GM21526 (cell line): Measurements from ENCODE around the gene FAM234A.

ENCODE experiments used
- ATAC-seq: cut with Tn5 transposase; IDR thresholded peaks from one replicate; pipeline ENCODE4 v1.9.1; 2021; ENCODE audit warnings: moderate library complexity; ENCODE audit not compliant: unreplicated experiment, low FRiP score

The FAM234A gene

DNA sequence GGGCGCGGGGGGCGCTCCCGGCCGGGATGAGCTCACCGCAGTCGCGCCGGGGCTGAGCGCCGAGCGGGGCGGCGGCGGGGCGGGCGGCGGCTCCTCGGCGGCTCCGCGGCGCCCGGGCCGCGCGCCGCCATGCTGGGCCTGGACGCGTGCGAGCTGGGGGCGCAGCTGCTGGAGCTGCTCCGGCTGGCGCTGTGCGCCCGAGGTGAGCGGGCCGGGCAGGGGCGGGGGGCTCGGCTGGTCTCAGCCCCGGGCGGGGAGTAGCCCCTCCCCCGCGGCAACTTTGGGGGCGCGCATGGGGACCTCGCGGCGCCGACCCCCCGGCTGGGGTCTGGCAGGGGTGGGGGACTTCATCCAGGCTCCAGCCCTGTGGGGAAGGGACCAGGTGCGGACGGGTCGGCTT lies 45.9 kb downstream of the FAM234A start, which contains the start of gene ARHGDIG:
Gene ARHGDIG, plus strand, starts transcription at position 40 of the 400 bp plus-strand sequence. Its CDS starts 90 bp downstream, at position 130.
- no peak for ATAC-seq

DNA sequence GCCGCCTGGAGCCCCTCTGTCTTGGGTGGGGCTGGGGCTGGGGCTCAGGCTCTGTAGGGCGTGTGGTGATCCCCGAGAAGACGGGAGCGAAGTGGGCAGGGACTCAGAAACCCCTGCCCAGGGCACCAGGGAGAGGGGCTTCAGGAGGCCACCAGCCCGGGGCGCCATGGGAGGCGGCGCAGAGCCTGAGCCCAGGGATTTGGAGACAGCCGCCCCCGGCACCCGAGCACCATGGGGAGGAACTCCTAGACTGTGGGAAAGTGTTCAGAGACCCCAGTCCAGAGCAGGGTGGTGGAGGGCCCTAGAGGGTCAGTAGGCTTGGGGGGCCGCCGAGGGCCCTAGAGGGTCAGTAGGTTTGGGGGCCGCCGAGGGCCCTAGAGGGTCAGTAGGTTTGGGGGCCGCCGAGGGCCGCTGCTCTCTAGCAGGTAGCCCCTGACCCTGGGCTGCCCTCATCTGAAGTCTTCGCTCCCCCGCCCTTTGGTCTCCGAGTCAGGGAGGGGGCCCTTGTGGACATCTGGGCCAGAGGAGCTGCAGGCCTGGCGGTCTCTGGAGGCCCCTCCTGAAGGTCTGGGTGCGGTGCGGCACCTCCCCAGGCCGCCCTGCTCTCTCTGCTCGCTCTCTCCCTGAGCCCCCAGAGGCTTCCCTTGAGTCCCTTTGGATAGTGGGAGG lies 46.5 kb downstream of the FAM234A start:
- no peak for ATAC-seq

DNA sequence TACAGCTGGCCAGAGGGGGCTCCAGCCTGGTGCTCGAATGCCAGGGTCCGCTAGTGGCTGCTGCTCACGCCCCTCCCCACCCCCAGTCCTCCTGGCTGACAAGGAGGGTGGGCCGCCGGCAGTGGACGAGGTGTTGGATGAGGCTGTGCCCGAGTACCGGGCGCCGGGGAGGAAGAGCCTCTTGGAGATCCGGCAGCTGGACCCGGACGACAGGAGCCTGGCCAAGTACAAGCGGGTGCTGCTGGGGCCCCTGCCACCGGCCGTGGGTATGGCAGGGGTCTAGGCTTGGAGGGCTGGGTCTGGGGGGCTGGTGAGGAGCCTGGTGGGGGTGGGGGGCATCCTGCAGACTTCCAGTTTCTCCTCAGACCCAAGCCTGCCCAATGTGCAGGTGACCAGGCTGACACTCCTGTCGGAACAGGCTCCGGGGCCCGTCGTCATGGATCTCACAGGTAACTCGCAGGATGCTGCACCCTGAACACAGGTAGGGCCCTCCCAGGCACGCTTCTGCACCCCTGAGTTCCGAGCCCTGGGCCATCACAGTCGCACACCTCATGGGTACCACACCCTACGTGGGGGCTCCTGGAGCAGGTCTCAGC lies 47.1 kb downstream of the FAM234A start:
- ATAC-seq = no peak

DNA sequence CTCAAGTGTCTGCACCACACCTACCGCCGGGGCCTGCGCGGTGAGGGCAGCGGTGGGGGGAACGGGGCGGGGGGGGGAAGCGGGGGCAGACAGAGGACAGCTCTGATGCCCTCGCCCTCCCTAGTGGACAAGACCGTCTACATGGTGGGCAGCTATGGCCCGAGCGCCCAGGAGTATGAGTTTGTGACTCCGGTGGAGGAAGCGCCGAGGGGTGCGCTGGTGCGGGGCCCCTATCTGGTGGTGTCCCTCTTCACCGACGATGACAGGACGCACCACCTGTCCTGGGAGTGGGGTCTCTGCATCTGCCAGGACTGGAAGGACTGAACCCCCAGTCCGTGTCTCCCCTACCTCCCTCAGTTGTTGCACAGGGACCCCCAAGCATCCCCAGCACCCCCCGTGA lies 47.9 kb downstream of the FAM234A start:
- no peak for ATAC-seq

DNA sequence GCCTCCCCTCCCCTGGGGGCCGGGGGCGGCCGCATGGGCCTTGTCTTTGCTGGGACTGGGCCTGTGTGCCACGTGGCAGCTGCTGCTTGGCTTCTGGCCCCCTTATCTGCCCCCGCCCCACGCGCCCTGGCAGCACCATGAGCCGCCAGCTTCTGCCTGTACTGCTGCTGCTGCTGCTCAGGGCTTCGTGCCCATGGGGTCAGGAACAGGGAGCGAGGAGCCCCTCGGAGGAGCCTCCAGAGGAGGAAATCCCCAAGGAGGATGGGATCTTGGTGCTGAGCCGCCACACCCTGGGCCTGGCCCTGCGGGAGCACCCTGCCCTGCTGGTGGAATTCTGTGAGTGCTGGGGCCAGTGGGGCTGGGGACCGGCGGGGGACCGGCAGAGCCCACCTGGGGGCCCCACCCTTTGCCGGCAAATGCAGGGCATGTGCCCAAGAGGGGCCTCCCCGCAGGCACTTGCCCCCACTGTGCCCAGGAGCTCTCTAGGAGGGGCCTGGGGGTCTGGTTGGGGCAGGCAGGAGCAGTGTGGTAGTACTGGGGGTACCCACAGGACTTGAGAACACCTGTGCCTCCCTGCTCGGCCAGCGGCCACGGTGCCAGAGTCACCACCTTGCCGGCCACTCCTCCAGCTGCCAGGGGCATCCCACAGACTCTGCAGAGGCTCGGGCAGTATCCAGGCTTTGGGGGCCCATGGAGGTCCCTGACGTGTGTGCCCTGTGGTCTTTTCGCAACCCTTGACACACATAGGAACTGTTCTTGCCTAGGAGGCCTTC lies 48.6 kb downstream of the FAM234A start, which contains the start of gene PDIA2:
Gene PDIA2, plus strand, starts transcription at position 132 of the 773 bp plus-strand sequence. Its CDS starts 6 bp downstream, at position 138.
- no peak for ATAC-seq

DNA sequence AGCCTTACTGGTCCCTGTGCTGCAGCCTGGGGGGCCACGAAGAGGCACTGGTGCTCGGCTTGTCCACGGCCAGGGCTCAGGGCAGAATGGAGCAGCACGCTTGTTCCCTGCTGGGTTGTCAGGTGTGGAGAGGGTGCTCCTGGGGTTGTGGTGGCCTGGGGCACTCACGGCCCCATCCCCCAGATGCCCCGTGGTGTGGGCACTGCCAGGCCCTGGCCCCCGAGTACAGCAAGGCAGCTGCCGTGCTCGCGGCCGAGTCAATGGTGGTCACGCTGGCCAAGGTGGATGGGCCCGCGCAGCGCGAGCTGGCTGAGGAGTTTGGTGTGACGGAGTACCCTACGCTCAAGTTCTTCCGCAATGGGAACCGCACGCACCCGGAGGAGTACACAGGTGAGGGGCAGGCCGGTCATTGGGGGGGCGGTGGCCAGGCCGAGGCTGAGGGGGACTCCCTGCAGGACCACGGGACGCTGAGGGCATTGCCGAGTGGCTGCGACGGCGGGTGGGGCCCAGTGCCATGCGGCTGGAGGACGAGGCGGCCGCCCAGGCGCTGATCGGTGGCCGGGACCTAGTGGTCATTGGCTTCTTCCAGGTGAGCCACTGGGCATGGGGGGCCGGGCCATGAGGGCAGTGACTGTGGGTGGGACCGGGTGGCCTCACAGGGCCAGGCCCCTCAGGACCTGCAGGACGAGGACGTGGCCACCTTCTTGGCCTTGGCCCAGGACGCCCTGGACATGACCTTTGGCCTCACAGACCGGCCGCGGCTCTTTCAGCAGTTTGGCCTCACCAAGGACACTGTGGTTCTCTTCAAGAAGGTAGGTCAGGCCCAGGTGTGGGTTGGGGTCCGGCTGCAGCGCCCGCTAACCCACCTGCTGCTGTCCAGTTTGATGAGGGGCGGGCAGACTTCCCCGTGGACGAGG lies 49.8 kb downstream of the FAM234A start:
- no peak for ATAC-seq

DNA sequence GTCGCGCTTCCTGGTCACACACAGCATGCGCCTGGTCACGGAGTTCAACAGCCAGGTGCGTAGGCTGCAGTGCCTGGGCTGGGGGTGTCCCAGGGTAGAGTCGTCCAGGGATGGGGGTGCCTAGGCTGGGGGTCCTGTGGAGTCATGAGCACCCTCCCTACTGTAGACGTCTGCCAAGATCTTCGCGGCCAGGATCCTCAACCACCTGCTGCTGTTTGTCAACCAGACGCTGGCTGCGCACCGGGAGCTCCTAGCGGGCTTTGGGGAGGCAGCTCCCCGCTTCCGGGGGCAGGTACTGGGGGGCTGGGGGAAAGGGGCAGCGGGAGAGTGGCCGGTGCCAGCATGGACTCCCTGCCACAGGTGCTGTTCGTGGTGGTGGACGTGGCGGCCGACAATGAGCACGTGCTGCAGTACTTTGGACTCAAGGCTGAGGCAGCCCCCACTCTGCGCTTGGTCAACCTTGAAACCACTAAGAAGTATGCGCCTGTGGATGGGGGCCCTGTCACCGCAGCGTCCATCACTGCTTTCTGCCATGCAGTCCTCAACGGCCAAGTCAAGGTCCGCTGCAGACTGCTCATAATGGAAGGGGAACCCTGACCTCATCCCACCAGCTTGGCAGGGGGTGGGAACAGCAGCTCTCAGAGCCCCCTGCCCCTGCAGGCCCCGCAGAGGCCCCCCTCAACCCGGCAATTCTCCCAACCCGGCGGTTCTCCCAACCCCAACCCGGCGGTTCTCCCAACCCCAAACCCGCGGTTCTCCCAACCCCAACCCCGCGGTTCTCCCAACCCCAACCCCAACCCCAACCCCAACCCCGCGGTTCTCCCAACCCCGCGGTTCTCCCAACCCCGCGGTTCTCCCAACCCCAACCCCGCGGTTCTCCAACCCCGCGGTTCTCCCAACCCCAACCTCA lies 50.8 kb downstream of the FAM234A start:
- no peak for ATAC-seq

DNA sequence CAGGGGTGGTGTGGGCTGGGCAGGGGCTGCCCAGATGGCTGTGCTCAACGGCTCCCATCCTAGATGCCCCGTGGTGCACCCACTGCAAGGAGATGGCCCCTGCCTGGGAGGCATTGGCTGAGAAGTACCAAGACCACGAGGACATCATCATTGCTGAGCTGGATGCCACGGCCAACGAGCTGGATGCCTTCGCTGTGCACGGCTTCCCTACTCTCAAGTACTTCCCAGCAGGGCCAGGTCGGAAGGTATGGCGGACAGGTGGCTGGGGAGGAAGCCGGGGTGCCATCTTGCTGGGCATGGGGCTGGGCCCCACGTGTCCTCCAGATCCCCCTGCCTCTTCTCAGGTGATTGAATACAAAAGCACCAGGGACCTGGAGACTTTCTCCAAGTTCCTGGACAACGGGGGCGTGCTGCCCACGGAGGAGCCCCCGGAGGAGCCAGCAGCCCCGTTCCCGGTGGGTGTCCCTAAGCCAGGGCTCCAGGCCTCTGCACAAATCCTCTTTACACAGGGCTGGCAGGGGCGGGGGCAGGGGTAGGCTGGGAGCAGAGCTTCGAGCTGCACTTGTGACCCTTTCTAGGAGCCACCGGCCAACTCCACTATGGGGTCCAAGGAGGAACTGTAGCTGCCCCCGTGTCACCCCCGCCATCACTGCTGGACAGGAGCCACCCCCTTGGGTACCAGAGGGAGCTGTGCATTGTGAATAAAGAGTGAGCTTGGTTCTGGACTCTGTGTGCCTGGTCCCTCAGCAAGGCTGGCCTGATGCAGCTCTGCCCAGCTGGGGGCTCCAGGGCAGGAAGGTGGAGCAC lies 52.1 kb downstream of the FAM234A start:
- no peak for ATAC-seq

DNA sequence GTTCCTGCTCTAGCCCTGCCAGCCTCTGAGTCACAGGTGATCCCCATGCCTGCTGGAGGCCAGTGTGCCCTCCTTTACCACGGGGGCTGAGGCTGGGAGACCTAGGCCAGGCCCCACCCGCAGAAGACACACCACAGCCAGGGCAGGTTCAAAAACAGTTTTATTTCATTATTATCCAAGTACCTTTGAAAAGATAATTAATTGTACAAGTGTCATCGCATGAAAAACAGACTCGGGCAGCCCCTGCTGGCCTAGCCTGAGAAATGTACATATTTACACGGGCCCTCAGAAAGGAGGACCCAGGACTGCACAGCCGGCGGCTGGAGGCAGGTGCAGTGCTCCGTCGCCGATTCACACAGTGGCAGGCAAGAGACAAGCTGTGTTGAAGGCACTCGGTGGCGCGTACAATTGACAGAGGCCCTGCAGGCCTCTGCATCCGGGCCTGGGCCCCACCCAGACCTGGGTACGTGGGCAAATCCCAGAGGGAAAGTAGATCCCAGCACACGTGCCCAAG lies 52.7 kb downstream of the FAM234A start:
- no peak for ATAC-seq

DNA sequence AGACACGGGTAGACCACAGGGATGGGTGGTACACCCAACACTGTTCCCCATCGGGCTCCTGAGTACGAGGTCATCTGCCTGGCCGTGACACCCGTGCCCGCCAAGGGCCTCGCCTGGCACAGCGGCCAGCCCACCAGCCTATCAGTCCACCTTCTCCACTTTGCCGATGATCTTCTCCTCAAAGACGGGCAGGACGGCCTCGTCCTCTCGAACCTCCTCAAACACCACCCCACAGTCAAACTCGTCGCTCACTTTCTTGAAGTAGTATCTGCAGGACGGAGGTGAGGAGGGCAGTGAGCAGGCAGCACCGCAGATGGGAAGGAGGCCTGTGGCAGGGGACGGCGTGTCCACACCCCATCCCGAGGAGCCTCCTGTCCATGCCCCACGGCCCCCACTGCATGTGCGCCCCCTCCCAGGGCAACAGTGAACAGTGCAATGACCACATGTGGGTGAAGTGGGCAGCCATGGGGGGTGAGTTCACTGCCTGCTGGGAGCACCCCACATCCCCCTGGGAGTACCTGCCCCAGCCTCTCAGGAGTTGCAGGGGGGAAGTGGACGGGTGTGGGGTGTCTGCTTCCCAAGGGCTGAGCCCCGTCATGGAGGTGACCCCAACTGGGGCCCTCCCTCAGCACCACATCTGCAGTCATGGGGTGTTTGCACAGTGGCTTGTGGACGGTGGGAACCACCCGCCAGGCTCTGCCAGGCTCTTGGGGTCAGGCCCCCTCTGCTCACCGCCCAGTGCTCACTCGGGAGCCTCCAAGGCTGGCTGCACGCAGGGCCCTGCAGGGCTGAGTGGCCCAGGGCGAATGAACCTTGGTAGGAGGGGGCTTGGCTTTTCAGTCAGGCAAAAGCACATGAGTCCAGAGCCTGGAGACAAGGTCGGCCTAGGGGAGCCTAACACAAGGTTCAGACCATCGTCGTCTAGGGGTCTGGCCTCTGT lies 53.6 kb downstream of the FAM234A start:
- ATAC-seq = no peak

DNA sequence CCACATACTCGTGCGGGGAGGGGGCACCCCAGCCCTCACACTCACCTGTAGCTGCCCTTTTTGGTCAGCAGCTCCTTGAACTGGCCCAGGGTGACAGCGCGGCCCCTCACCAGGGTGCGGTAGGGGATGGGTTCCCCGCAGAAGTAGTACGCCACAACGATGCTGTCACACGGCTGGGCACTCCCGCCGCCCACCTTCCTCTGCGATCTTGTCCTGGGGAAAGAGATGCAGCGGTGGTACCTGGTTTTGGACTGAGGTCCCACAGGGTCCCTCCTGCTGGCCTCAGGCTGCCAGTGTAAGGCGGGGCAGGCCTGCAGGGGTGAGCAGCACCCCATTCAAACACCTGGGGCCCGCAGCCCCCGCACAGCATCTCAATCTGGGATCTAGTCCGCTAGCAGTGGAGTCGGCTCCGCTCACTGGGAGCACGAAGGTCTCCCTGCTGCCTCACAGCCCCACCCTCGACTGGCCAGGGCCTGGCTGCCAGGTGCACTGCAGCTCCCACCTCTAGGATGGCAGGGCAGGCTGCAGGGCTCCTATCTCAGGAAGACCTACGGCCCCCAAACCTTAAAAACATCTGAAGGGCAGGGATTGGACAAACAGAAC lies 54.9 kb downstream of the FAM234A start:
- no peak for ATAC-seq

DNA sequence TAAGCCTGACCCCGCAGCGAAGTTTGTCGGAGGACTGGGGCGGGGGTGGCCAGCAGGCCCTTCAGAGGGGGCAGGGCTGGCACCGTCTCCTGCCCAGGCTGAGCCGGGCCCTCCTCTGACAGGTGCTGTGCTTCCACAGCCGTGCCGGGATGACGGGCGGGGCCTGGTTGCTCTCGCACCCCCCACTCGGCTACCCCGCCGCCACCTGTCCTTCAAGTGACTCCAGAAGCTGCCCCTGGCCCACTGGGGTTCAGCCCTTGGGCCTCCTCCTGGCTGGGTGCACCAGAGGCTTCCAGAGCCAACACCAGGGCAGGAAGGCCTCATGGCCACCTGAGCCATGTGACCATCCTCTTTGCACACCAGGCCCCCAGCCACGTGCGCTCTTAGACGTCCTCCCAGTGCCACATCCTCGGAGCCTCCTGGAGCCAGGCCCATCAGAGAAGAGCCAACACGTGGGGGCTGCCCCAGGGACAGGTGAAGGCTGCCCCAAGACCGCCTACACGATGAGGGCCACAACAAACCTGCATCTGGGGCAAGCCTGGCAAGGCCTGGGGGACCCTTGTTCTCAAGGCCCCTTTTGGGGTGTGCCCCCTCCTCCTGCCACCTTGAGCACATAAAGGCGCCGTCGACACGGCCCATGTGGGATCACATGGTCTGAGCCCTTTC lies 55.5 kb downstream of the FAM234A start:
- ATAC-seq = no peak

DNA sequence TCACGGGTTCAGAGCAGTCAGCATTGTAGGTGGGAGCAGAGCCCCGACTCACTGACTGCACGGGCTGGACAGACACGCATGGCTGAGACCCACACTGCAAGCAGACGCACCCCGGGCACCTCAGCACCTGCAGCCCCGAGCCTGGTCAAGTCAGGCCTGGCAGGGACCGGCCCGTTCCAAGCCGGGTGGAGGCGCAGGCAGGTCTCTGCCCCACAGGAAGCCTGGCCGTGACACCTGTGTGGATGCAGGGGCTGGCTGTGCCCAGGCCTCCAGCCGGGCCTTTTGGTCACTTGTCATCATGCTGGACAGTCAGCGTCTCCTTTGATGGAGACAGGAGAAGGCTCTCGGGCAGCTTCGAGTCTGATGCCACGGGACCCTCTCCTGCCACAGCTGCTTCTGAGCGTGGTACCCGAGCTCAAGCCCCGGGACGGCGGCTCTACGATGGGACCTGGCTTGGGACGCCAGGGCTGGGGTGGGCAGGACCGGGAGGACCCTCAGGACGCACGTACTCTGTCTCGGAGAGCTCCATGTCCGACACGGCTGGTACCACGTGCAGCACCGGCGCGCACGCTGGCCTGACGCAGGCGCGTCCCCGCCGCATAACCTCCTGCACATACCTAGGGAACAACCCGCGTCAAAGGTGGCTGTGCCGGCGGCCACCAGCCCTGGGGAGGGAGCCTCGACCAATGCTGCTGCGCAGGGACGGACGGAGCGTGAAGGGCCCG lies 56.2 kb downstream of the FAM234A start:
- ATAC-seq = no peak

DNA sequence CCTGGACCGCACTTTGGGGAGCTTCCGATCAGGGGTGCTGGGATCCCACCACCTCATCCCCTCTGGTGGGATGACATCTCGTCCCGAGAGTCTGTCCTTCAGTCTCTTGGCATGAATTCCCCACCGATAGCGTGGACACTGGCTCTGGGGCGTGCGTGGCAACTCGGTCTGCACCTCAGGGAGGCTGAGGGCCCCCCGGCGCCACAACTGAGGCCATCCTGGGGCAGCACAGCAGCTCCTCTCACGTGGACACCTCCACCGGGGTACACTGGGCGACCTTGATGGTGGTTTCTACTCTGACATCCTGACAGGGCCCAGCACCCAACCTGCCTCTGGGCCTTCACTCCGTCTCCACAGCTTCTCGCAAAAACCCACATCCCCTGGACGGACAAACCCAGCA lies 56.9 kb downstream of the FAM234A start:
- no peak for ATAC-seq

DNA sequence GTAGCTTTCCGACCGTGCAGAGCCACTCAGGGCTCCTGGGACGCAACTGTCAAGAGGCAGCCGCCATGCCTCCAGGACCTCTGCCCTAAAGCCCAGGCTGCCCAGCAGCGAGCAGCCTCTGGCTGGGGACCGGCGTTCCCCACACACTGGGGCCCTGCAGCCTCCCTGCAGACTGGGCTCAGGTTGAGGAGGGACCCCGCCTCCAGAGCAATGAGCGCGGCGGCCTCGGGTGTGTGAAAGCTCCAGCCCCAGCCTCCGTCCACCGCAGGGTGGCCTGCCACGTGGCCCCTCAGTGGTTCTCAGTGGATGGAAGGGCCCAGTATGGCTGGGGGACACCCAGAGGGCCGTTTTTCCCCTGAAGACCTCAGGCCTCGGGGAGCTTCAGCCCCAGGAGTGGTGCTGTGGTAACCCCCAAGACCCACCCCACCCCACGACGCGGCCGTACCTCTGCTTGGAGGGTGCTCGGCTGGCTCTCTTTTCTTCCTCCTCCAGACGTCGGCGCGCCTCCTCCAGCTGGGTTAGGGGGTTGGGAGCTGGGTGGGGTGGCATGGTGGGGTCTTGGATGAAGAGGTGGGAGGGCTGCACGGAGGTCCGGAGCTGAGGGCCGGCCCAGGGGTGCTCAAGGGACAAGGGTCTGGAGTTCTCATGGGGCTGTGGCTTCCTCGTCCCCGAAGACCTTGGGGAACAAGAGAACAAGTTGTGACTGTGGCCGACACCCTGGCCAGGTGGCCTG lies 58.6 kb downstream of the FAM234A start:
- no peak for ATAC-seq
